ENCODE results near the gene HDAC4. TPM values are rescaled to one million over a fixed set of nuclear protein-coding genes. Genes with fewer than 3 reads are reported as not detected.

HDAC4 gene
- total RNA-seq, 1 experiment from 2014 or later = 47.6 TPM

DNA sequence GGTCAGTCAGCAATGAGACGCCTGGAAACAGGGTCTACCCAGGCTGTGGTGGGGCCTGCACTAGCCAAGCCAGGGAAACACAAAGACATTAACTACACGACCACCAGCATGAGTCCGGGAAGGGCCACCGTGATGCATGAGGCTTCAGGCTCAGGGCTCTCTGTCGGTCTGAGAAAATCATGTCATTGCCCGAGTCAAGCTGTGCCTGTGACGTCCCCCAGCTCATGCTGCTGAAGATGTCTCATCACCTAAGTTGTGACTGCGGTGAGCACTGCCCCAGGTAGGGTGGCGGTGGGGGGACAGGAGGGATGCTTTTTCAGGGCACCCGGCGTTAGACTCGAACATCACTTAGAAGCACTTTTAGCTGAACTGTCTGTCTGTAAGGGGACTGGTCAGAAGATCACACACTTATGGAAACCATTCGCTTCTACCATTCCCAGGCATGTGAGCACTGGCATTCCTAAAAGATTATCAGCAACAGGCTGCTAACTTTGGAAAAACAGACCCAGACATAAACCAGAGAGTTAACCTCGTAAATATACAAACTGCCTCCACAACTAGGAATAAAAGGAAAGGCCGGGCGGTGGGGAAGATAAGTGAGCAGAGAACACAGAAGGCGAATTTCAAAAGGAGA, 234.5 kb downstream of the HDAC4 start (continued):
- TF ChIP-seq REST (IDR thresholded peaks at IDR 0.05; ENCODE audit: low read depth) (no peak), SRF (IDR thresholded peaks at IDR 0.05; ENCODE audit: low read depth) (no peak), EZH2 (IDR thresholded peaks at IDR 0.05) (no peak), CEBPB (IDR thresholded peaks at IDR 0.05; ENCODE audit: low read depth) (no peak), EZH2phosphoT487 (IDR thresholded peaks at IDR 0.05; ENCODE audit: borderline replicate concordance) (no peak), RAD21 (IDR thresholded peaks at IDR 0.05; ENCODE audit: low read depth) (no peak), POLR2AphosphoS5 (IDR thresholded peaks at IDR 0.05; ENCODE audit: low read depth, low read length) (no peak), JUND (IDR thresholded peaks at IDR 0.05) (no peak), POLR2A (IDR thresholded peaks at IDR 0.05; ENCODE audit: borderline replicate concordance, extremely low read depth, insufficient read depth, insufficient read length) (no peak), TCF7L2 (IDR thresholded peaks at IDR 0.05; ENCODE audit: borderline replicate concordance, extremely low read depth, insufficient read depth, insufficient read length) (no peak)

GRCh38 chr2:239165206-239165831, 235.5 kb downstream of the HDAC4 start:
- H3K4me3 ChIP-seq (replicated peaks in 1 of 2; ENCODE audit: low read depth in 1 of 2, low read length in 2 of 2) = no peak overlapping the region
- H3K79me2 ChIP-seq (ENCODE audit: insufficient read depth, low read length) = no peaks in the 10 kb centered on the region
- peaks cover 0 to under 1% of the 10 kb centered on the region in 2 experiments; a peak in 1 of 4 replicates for H3K9me3 ChIP-seq (ENCODE audit: control insufficient read depth in 1 of 2, insufficient read depth in 1 of 2, low read depth in 1 of 2, low read length in 2 of 2)
- no peaks in the 10 kb centered on the region for H4K20me1 ChIP-seq (ENCODE audit: insufficient read depth)
- ChIA-PET RAD21 (ENCODE audit: low non-redundant PET in 1 of 2, low total read pairs in 2 of 2, uncharacterized antibody in 2 of 2, unreplicated experiment in 2 of 2) (no interaction called here), CTCF (no interaction called here), POLR2A (no interaction called here)
- no peaks in the 10 kb centered on the region for H3K9me2 ChIP-seq (ENCODE audit: insufficient read depth)
- H3K4me2 ChIP-seq (ENCODE audit: low read length) = no peak overlapping the region
- no peak overlapping the region for H2AFZ ChIP-seq (ENCODE audit: low read depth, low read length, poor library complexity, severe bottlenecking)
- no peak for DNase-seq (ENCODE audit: low read depth, low spot score)
- H3K27me3 ChIP-seq (ENCODE audit: insufficient read depth, low read length) = no peaks in the 10 kb centered on the region
- H3K9ac ChIP-seq (ENCODE audit: low read length) = no peak overlapping the region
- ATAC-seq = no peak
- intact Hi-C loops (cut with micrococcal nuclease) = no loop called here
- peaks cover 0 to 2% of the 10 kb centered on the region in 2 experiments; a peak in 2 of 4 replicates for H3K36me3 ChIP-seq (ENCODE audit: control insufficient read depth in 1 of 2, insufficient read depth in 2 of 2, low read length in 2 of 2)
- H3K4me1 ChIP-seq (ENCODE audit: control insufficient read depth in 1 of 2, insufficient read depth in 2 of 2, low read length in 2 of 2) = no peaks in the 10 kb centered on the region
- no peak overlapping the region for H3K27ac ChIP-seq (ENCODE audit: low read depth, low read length)
- no TSS peak for BruUV-seq (replicated peaks)
- no peak for TF ChIP-seq ZBTB33 (IDR thresholded peaks at IDR 0.05; ENCODE audit: extremely low read depth, insufficient replicate concordance, low read length)
- no peak for TF ChIP-seq CBX3 (IDR thresholded peaks at IDR 0.05; ENCODE audit: low read depth)
- TF ChIP-seq ZFX (IDR thresholded peaks at IDR 0.05) = no peak
- no peak for TF ChIP-seq ELF1 (IDR thresholded peaks at IDR 0.05; ENCODE audit: borderline replicate concordance, low read depth)
- TF ChIP-seq FOSL1 (IDR thresholded peaks at IDR 0.05; ENCODE audit: low read depth) = no peak
- TF ChIP-seq EZH2phosphoT487 (IDR thresholded peaks at IDR 0.05; ENCODE audit: borderline replicate concordance) = no peak
- no peak for TF ChIP-seq REST (IDR thresholded peaks at IDR 0.05; ENCODE audit: low read depth)
- no peak for TF ChIP-seq POLR2AphosphoS5 (IDR thresholded peaks at IDR 0.05; ENCODE audit: low read depth, low read length)
- TF ChIP-seq SIN3A (IDR thresholded peaks at IDR 0.05; ENCODE audit: low read depth) = no peak
